ENCODE results near the gene HSF5.
"Not testable (repeated sequence)": the region's sequence is repeated elsewhere in the genome, so short reads cannot be mapped to it uniquely, and the experiment has no call there.

The HSF5 gene

DNA sequence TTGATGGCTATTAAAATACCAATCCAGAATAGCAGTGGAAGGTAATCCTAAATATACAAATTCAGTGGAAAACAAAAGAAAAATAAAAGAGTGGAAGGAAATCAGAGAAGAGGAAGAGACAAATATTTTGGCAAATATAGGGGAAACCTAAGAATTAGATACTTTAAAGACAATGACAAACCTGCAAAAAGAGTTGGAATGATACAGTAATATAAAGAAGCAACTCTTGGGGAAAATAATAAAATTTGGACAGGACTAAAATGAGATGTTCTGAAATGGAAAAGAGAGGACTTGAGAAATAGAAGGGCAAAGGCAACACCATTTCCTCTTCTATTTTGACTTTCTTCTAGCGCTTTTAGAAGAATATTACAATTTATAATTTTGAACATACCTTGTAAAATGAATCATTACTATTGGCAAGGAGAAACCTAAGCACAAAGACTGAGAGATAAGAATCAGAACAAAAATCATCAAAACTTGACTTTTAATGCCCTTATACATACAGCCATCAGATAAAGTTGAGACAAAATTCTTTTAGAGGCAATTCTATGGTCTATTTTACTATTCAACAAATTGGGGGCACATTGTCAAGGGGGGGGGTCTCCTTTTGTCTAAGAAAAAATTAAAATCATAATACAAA, 76.0 kb downstream of the HSF5 start:
- DNase-seq = no peak

DNA sequence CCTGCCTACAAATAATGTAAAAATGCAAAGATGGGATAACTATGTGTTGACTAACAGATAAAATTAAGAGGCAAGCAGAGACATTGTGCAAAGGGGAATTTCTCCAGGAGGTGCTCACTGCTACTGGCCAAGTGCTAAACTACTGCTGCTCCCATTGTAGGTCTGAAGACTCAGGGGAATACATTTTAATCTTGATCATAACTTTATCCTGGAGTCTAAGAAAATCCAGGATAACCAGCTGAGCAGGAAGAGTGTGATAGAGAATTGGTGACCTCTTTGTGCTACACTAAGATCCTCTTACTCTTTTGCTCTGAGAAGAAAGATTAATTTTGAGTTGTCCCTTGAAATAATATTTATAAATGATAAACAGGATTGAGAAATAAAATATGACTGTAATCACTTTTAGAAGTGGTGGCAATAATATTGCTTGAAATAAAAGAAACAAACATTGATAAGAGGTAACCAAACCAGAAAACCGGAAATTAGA, 76.8 kb downstream of the HSF5 start:
- no peak for DNase-seq

DNA sequence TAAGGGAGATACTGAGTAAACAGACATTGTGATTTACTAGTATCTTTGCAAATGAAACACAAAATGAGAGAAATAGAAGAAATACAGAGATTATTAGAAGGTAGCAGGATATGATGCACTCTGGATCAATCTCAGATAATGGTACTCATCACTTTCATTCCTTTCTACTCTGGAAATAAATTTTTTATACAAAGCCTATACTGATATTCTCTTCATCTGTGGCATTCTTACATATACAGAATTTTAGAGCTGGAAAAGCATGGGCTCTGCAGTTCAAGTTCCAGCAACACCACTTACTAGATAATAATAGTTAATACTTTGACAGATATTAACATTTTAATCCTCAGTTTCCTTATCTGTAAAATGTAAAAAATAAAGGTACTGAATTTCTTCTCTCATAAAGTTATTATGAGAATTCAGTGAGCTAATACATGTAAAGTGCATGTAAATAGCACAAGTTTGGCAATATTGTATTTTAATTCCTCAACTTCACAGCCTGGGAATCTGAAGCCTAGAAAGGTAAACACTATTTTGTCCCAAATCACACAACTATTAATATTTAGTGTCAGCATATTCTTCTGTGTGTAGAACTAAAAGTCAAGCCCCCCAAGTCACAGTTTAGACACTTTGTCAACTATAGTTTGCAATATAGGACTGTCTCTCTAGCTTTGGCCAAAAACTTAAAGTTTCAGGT, 77.3 kb downstream of the HSF5 start:
- DNase-seq = no peak

- DNase-seq = no peak
These were observed 78.8 kb downstream of the HSF5 start for GRCh38 chr17:58409432-58409831.

DNA sequence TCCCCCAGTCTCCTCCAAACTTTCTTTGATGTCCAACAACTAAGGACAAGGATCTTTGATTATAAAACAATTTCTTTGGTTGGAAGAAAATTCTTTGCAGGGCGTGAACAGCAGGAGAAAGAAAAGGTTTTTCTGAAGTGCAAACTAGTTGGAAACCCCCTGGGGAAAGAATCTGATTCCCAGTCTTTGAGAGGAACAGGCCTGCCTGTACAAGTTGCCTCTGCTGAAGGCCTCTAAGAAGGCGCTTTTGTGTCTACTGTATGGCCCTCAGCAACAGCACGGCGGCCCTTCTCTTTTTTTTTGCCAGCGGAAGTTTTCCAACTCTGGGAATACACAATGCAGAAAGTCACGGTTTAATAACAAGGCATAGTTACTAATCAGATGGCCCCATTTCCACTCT, 84.9 kb downstream of the HSF5 start:
- DNase-seq = no peak

GRCh38 chr17:58402679-58403078, 85.5 kb downstream of the HSF5 start:
- peak; percentile 73 for DNase-seq

GRCh38 chr17:58402047-58402446, 86.2 kb downstream of the HSF5 start:
- DNase-seq = peak; percentile 70

DNA sequence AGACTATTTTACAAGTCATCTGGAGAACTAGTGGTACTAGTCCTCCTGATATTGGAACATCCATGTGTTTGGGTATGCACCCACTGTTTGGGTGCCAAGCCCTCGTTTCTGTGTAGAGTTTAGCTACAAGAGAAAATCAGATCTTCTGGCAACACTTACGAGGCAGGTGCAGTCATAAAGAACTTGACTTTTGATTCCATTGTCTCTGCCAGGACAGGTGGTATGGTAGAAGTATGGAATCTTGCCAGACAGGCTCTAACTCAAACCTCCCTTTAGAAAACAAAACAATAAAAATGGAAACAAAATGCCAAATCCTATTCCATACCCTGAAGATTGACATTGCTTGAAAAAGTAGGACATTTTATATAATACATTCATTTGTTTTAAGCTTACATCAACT, 86.9 kb downstream of the HSF5 start:
- DNase-seq = no peak

DNA sequence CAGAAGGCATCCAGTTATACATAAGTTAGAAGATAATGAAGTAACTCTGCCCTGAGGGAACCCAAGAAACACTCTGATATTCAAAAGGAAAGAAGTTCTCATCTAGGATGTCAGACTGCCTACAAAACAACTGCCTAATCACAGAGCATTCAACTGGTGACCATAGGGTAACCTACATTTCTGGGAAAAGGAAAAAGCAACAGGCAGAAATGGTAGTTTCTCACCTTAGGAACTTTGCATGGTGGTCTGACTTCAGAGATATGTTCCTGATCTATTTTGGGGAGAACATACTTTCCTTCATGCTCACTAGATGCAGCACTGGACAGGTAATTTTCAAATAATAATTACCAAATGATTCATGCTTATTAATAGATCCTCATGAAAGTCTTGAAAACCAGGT, 87.4 kb downstream of the HSF5 start:
- no peak for DNase-seq

DNA sequence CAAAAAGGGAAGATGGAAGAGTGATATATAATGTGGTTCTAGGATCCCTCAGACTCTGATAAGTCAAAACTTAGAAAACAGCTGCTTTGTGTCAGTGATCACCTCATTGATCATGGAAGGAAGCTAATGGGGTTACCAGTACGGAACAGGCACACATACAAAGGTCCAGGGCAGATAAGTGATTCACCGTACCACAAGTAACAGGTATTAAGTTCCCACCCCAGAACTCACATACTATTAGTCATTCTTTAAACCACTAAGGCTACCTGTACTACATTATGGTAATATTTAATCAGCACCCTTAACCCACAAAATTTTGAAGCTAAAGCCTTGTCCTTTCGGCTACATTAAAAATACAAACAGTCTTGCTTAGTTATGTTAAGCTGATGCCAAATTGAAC, 88.2 kb downstream of the HSF5 start:
- no peak for DNase-seq

- no peak for DNase-seq
These were observed 89.5 kb downstream of the HSF5 start for GRCh38 chr17:58398574-58399266.

DNA sequence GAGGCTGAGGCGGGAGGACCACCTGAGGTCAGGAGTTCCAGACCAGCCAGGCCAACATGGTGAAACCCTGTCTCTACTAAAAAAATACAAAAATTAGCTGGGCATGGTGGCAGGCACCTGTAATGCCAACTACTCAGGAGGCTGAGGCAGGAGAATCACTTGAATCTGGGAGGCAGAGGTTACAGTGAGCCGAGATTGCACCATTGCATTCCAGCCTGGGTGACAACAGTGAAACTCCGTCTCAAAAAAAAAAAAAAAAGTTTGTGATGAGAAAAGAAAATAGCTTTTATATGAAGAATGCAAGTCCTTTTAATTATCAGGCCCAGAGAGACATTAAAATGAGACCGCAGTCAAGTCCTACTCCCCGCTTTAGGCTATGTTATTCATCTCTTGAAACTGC, 90.8 kb downstream of the HSF5 start:
- not testable (repeated sequence) for DNase-seq

- DNase-seq = no peak
These were observed 92.0 kb downstream of the HSF5 start for GRCh38 chr17:58396173-58396572.

DNA sequence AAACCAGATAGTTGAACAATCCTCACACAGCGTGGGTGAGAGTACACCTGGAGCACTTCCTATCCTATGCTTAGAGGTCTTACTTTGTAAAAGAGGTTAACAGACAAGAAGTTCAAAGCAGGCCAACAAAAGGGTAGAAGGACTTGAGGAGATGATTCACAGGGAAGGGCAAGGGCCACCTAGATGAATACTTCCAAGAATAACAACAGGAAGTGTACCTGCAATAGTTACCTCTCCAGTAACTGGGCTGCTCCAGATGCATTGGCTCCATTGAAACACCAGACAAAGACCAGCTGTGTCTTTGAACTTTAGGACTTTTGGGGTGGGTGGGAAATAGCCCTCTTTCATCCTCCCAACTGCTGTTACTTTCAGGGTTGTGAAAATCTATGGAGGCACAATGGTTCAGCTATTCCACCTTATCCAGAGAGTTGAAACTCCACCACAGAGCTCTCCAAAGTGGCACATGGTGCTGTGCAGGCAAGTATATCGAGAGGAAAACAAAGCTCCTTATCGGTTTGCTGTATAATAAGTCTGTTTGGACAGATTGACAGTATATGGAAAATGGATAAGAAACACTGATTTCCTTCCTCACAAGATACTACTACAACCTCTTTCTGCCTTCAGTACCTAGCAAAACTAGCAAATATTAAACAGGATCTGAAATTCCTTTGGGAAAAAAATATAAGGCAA, 93.5 kb downstream of the HSF5 start:
- DNase-seq = no peak

- peak; percentile 45 for DNase-seq
These were observed 96.8 kb downstream of the HSF5 start for GRCh38 chr17:58391302-58391984.

DNA sequence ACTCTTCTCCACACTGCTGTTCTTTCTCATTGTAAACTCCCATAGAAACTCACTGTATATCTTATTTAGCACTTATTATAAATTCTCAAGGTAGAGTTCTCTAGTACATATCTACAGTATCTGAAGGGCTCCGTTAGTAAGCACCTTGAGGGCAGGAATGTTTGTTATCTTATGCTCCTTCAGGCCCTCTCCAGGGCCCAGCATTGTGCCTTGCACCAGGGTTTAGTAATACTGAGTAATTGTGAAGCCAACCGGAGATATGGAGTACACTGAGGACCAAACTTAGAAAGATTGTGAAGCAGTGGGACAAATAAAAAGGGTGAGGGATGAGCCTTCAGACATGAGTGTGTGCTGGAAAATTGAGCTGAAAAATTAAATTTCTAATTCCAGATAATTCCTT, 97.3 kb downstream of the HSF5 start:
- no peak for DNase-seq

- no peak for DNase-seq
These were observed 99.7 kb downstream of the HSF5 start for GRCh38 chr17:58388302-58389190.

GRCh38 chr17:58387834-58388233, 100.4 kb downstream of the HSF5 start:
- DNase-seq = no peak

- DNase-seq = no peak
These were observed 101.5 kb downstream of the HSF5 start for GRCh38 chr17:58386708-58387107.

- DNase-seq = no peak
These were observed 102.8 kb downstream of the HSF5 start for GRCh38 chr17:58385359-58385899.

DNA sequence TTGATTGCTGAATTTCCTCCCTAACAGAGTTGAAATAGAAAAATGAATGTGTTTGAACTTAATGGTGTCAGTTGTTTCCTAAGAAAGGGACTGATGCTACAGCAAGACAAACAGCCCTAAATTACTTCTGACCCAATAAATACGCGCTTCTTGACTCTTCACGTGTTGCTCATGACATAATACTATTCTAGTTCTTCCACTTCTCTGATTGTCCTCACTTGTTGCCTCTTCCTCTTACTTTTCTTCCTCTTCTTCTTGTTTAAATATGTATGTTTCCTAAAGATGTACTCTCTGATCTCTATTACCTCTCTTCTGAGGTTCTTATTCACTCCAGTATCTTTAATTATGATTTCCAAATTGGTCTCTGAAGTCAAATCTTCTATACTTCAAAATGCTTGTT, 103.3 kb downstream of the HSF5 start:
- no peak for DNase-seq
